Stimulated activated CD4-positive, alpha-beta T cell treated with anti-CD3 and anti-CD28 coated beads, Interleukin-1b, Interleukin-23, amount 100 ng/mL, for 1 hour (primary cell): ENCODE results near the gene HADH.
"Not testable (repeated sequence)": the region's sequence is repeated elsewhere in the genome, so short reads cannot be mapped to it uniquely, and the experiment has no call there.

Source experiments
- DNase-seq, 2 donors: peaks; one replicate each; pipeline ENCODE4 v3.0.0-alpha.2; 2020; ENCODE audit warnings: low read depth in 2 of 2

HADH gene

GRCh38 chr4:107996949-107997788 is 7.5 kb downstream of the HADH start:
- DNase-seq = no peak

- no peak for DNase-seq
These were observed 8.1 kb downstream of the HADH start for GRCh38 chr4:107997794-107998193.

- DNase-seq = no peak
These were observed 10.3 kb downstream of the HADH start for GRCh38 chr4:107999932-108000539.

- no peak for DNase-seq
These were observed 11.9 kb downstream of the HADH start for GRCh38 chr4:108001540-108002135.

GRCh38 chr4:108003982-108004515 is 14.4 kb downstream of the HADH start:
- DNase-seq = no peak

GRCh38 chr4:108004646-108005045 is 15.0 kb downstream of the HADH start:
- no peak for DNase-seq

- no peak for DNase-seq
These were observed 16.1 kb downstream of the HADH start for GRCh38 chr4:108005807-108006206.

- DNase-seq = no peak
These were observed 16.7 kb downstream of the HADH start for GRCh38 chr4:108006361-108006760.

- no peak for DNase-seq
These were observed 18.3 kb downstream of the HADH start for GRCh38 chr4:108007984-108008383.

GRCh38 chr4:108008721-108009120 is 19.0 kb downstream of the HADH start:
- DNase-seq = no peak

GRCh38 chr4:108010167-108010566 is 20.5 kb downstream of the HADH start:
- no peak for DNase-seq

GRCh38 chr4:108012382-108012781 is 22.7 kb downstream of the HADH start:
- not testable (repeated sequence) for DNase-seq

GRCh38 chr4:108013327-108013726 is 23.6 kb downstream of the HADH start:
- no peak for DNase-seq

- DNase-seq = no peak
These were observed 24.3 kb downstream of the HADH start for GRCh38 chr4:108013955-108014354.

GRCh38 chr4:108018040-108018883 is 28.6 kb downstream of the HADH start:
- DNase-seq = peak; percentile 64 to 76

GRCh38 chr4:108018884-108019187 is 29.1 kb downstream of the HADH start:
- DNase-seq = no peak

- DNase-seq = no peak
These were observed 34.6 kb downstream of the HADH start for GRCh38 chr4:108024085-108024877.

GRCh38 chr4:108024878-108025165 is 35.1 kb downstream of the HADH start:
- no peak for DNase-seq

GRCh38 chr4:108029016-108029720 is 39.5 kb downstream of the HADH start:
- DNase-seq = peak in 1 of 2 donors; percentile 32

GRCh38 chr4:108029731-108030130 is 40.0 kb downstream of the HADH start:
- DNase-seq = no peak

GRCh38 chr4:108030332-108030731 is 40.6 kb downstream of the HADH start:
- peak; percentile 32 to 43 for DNase-seq
